GM15510 (cell line): ENCODE data around the gene ABCC10.

Source experiments
- POLR2A ChIP-seq: IDR thresholded peaks from 3 replicates; pipeline ENCODE4 v1.6.1; 2011; ENCODE audit warnings: borderline replicate concordance; ENCODE audit not compliant: insufficient read length; ENCODE audit errors: extremely low read depth

ABCC10 gene

DNA sequence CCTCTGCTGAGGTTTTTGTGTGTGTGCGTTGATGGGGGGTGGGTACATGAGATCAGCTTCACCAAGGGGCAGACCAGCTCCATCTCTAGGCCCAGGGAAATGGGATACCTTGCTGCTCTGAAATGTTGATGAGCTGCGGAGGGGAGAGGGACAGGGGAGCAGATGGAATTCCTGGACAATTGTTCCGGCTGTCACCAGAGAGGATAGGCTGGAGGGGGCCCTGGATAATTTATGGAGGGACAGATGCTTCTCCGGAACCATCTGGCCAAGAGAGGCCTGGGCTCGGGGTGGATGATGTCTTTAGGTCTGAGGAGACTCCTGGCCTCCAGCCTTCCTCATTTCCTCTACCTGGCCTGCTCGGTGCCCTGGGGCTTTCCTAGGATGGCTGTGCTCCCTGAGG is 48.2 kb downstream of the ABCC10 start:
- no peak for TF ChIP-seq POLR2A

DNA sequence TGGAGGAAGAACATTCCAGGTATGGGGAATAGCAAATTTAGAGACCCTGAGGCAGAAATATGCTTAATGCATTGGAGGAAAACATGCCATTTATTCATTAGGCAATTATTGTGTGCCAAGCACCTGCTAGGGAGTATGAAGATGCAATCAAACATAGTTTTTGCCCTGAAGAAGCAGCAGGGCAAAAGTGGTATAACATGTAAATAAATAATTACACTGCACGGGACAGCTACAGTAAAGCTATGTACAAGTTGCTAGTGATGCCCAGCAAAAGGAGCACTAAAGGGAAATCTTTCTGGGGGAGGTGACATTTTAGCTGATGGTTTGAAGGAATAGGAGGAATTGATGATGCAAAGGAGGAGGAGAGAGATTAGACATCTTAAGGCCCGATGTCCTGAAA is 49.4 kb downstream of the ABCC10 start:
- no peak for TF ChIP-seq POLR2A

DNA sequence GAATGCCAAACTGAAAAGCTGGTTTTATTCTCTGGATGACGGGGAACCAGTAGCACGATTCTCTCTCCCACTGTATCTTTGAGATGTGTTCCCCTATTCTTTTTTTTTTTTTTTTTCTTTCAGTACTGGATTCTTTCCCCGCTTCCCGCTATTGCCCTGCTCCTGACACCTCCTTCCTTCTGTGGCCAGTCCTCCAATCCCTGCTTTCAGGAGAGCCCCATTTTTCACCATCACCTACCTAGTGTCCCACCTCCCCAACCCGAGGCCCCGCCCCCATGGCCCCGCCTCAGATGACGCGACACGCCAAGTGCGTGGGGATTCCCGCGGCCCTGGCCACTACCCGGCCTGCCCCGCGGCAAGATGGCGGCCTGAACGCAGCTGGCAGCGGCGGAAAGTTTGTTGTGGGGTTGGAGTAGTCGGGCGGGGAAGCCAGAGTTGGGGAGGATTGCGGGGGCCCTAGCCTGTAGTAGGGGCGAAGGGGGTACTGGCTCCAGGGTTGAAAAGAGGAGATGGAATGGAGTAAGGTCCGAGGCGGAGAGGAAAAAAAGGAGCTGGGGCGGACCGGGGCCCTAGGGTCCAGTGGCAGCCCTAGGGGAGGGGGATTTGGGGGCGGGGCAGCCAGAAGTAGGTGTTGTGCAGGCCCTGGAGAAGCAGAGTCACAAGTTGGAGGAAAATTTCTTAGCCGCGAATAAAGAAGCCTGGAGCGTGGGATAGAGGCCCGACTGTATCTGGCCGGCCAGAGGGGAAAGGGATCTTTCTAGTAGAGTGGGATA is 50.1 kb downstream of the ABCC10 start, which contains the start of gene TJAP1:
Gene TJAP1, plus strand, starts transcription at position 336 of the 773 bp plus-strand sequence. CDS start 21,432 bp downstream, outside the sequence.
- peak; percentile 93 for TF ChIP-seq POLR2A

DNA sequence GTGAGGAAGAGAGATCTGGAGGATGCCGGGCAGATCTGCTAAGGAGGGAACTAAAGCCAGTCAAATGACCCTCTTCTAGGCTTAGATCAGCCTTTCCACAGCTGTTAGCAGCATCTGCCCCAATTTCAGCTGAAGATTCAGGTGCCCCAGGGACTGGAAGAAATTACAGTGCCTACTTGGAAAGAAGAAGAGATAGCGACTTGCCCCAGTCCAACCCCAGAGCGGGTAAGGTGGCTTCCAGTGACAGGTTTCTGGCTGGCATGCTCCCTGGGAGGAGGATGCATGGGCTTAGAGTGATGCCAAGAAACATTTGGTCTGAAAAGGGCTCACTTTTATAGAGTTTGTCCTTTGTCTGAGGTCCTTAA is 50.6 kb downstream of the ABCC10 start:
- TF ChIP-seq POLR2A = no peak

DNA sequence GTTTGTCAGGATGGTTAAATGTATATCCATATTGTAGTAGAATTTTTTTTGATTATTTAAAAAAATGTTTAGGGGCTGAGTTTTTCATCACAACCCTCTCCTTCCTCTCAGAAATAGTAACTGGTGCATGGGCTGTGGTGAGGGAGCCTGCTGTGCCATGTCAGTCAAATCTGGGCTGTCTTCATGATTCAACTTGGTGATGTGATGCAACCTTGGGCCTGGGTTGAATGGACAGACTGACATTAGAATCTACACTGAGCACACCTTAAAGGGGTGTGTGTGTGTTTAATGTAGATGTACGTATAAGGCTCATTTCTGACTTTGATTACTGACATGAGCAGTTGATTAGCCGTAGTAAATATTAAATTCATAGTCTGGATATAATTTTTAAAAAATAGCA is 53.7 kb downstream of the ABCC10 start:
- TF ChIP-seq POLR2A = no peak

DNA sequence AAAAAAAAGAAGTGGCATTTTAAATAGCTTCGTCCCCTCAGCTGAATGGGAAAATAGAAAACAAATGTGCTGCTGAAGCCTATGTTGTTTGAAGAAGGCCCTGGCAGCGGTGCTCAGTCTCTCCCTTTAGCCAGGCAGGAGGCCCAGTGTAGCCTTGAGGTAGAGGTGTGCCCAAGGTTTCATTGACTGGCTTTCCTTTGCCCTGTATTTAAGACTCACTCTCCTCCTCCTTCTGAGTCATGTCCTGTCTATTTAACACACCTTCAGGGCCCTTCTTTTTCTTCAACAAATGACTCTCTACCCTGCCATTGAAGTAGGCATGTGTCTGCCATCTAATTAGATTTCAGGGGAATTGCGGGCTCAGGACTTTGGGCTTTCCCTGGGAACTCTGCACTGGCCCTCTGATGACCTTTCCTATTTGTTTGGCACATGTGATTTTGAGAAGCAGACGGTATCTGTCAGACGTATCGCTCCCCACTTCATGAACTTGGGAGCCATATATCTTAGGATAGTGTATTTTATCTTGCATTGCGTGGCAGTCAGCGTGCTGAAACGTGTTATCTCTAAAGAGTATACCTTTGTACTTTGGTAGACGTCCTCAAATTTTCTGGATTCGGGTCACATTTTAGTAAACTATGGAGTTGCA is 54.4 kb downstream of the ABCC10 start:
- no peak for TF ChIP-seq POLR2A

DNA sequence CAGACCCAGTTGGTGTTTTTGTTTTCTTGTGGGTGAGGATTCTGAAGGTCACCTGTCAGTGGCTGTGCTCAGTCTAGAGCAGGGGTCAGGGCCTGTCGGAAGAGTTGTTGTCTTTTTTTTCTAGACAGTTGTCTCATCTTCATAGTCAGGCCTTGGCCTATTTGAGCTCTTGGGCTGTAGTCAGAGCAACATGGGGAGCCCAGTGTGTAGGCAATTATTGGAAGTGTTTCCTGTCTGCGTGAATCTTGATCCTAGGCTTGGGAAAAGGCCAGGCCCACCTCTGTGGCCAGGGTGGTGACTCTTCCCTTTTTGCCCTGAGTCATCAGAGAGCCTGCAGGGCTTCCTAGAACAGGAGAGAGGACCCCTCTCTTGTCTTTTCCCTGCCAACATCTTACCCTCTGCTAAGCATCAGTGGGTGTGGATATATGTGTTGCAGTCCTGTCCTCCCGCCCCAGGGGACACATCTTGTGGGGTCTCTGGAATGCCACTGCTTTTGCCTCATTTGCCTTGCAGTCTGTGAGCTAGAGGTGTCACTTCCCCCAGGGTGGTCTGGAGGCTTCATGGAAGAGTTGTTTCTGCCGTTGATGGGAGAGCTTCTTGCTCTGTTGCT is 61.4 kb downstream of the ABCC10 start:
- no peak for TF ChIP-seq POLR2A

DNA sequence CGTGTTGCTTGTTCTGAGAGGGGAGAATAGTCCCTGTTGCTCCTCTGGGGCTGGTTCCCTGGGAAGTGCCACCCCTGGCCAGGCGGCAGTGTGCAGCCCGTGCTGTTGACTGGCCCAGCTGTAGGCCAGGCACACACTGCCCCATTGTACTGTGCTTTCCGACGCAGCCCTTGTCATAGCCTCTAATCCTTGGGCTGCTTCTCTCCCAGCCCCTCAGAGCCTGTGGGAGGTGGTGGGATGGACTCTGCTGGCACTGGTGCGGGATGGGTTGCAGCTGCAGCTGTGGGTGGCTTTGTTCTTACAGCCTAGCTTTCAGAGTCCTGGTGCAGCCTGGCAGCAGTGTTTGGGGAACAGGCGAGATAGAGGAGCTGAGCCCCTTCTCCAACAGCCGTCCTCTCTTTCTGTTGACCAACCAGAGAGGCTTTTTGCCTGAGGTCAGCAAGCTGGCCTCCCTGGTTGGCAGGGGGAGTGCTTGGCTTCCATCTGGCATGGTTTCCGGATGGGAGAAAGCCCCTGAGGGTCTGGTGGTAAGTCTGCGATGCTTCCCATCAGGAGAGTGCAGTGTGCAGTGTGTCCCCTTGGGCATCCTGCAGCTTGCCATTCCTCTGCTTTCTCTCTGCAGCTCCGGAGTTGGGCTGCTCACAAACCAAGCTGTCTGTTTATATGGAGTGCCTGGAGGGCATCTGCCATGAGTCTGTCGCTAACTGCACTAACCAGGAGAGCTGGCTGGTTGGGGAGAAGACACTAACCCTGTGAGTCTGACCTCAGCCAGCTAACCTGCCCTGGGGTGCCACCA is 62.1 kb downstream of the ABCC10 start:
- TF ChIP-seq POLR2A = no peak

DNA sequence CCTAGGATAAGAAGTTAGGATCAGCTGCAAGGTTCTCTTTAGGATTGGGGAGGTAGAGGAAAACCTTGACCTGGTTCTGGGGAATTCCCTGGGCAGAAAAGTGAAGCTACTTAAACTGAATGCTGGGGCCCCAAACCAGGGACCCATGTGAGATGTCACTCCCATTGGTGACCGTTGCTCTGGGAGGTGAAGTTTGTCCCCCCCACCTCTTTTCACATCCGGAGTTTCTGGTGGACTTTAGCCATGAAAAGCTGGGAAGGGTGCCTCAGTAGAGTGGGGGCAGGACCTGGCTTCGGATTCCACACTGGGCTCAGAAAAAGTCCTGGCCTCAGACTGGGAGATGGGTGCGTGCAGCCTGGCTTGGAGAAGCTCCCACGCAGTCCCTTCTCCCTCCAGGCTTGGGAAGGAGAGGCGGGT is 63.2 kb downstream of the ABCC10 start:
- TF ChIP-seq POLR2A = no peak

DNA sequence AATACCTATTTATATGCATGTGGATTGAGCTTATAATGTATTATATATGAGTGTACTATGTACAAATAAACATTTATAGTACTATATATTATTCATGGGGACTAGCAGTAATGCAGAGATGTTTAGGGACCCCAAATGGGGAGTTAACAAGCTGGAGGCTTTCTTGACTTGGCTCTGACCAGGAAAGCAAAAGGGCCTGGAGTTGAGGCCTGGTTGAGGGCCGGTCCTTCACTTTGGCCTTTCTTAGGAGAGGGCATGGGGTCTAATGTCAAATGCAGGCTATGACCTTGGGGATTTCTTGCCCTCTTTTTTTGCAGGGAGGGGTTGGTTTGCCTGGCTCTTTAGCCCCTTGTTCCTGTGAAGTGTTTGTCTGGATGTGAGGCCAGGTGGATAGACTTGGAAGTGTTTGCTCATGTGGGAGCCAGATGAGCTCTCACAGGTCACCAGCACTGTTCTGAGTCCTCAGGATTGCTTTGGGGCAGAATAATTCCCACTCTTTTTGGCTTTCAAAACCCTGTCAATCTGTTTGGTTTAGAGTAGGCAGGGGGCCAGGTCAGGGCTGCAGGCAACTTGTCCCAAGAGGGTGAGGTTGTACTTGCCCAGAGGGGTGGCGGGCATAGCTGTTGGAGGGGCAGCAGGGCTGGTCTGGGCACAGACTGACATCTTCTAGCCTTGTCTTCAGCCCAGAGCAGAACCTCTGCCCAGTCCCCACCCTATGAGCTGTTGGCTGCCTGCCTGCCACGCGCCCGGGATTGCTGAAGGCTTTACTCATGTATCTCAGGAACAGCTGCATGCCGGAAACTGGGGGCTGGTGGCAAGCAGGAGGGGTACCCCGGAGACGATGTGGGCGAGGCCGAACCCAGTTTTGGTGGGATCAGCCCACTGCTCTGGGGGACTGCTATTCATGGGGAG is 64.7 kb downstream of the ABCC10 start:
- TF ChIP-seq POLR2A = no peak

DNA sequence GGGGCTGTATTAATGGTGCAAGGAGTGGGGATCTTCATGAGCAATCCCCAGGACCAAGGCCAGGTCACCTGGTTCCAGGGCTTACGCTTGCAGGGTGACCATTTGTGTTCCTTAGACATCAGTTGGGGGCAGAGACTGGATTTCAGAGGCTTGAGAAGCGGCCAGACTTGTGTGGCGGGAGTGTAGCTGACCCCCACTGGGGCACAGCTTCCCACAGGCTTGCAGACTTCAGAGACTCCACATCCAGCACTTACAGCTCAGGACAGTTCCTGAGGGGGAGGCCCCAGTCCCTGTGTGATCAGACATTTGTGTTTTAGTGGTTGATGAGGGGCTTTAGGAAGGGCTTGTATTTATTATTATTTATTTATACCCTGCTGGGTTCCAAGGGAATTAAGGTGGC is 65.3 kb downstream of the ABCC10 start:
- no peak for TF ChIP-seq POLR2A

DNA sequence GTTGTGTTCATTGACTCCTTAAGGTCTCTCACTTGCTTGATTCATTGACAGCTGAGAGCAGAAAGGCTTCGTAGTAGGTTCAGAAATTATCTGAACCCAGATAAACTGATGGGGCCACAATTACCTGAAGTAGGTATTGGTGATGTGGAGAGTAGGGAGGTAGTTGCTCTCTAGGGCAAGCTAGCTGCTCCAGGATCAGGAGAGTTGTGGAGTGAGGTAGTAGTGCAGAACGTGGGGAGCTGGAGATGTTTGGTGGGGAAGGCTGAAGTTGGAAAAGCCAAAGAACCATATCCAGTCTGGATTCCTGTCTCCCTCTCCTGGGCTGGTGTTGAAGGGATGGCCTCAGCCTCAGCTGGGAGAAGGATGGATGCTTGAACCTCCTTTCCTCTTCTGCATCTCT is 65.9 kb downstream of the ABCC10 start:
- no peak for TF ChIP-seq POLR2A

DNA sequence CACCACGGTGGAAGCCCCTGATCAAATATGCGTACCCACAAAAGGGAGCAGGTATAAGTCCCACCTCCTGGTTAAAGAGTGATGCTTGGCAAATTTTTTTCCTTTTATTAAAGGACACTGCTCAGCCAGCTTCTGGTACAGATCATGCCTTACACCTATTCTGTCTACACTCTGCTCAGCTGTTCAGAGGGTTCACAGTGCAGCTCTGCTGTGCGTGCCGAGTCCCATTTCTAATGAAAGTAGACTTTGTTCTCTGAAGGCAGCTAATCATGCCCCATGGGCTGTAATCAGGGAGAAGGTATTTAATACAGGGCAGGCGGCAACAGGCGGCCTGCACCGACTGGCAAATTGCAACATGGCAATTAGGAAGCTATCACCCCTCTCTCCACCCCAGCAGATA is 66.5 kb downstream of the ABCC10 start:
- no peak for TF ChIP-seq POLR2A

DNA sequence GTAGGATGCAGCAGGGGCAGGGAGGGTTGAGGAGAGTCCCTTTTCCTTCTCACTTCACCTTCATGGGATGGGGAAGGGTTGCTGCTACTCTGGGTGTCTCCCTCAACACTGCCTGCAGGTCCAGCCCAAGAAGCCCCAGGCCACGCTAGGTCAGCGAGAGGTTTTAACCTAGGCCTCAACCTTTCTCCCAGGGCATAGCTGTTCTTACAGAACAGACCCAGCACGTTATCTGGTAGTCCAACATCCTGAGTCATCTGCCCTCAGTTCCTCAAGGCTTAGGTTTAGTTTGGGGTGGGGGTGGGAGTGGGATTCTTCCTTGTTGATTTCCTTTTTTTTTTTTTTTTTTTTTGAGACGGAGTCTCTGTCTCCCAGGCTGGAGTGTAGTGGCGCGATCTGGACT is 67.0 kb downstream of the ABCC10 start:
- TF ChIP-seq POLR2A = no peak
